ENCODE data around the gene PGAM1. TPM values are rescaled to one million over a fixed set of nuclear protein-coding genes. Genes with fewer than 3 reads are reported as not detected.

Gene PGAM1
- total and polyA plus RNA-seq, 9 of the 15 experiments (the other 6 are each of a cell fraction or from before 2014, with no cell fraction given), result 40.3 to 559 (median 269) TPM

GRCh38 chr10:97425964-97426775, at the start of gene PGAM1 (continued):
- 0 out of 2 replicates have a peak, but pooled peaks have one; percentile 41 for TF ChIP-seq ARID4B (CRISPR knock-in tag; IDR thresholded peaks at IDR 0.05)
- TF ChIP-seq JUND (IDR thresholded peaks at IDR 0.05; ENCODE audit: borderline replicate concordance, low read depth, low read length), result peak; percentile 24; the same call in 1 of the 2 replicates
- no peak; the same call in 2 of the 3 replicates for TF ChIP-seq JUND (tag; IDR thresholded peaks at IDR 0.05; ENCODE audit: borderline replicate concordance, low read depth, low read length)
- 0 out of 2 replicates have a peak, but pooled peaks have one; percentile 29 for TF ChIP-seq SMAD4 (CRISPR knock-in tag; conservative IDR thresholded peaks at IDR 0.05)
- peak; percentile 60; the same call in 1 of the 2 replicates for TF ChIP-seq E2F3 (CRISPR knock-in tag; IDR thresholded peaks at IDR 0.05)
- TF ChIP-seq FOS (IDR thresholded peaks at IDR 0.05; ENCODE audit: extremely low read depth, insufficient read length), result no peak
- peak; percentile 76 for TF ChIP-seq POLR2B (IDR thresholded peaks at IDR 0.05; ENCODE audit: low read depth, partially characterized antibody)
- TF ChIP-seq GABPA (tag; conservative IDR thresholded peaks at IDR 0.05; ENCODE audit: low read depth), result peak; percentile 40; the same call in 1 of the 2 replicates
- TF ChIP-seq CTCF (IDR thresholded peaks at IDR 0.05 in 2 of 3, conservative IDR thresholded peaks at IDR 0.05 in 1 of 3; ENCODE audit: insufficient read depth in 2 of 3, low read depth in 1 of 3, low read length in 3 of 3), result peak; percentile 62 to 87 (median 78)
- TF ChIP-seq GABPB2 (CRISPR knock-in tag; conservative IDR thresholded peaks at IDR 0.05), result no peak
- no peak for TF ChIP-seq PHB (CRISPR knock-in tag; IDR thresholded peaks at IDR 0.05)
- peak; percentile 47; the same call in 1 of the 2 replicates for TF ChIP-seq CREB3L1 (IDR thresholded peaks at IDR 0.05; ENCODE audit: borderline replicate concordance, low read depth)
- TF ChIP-seq SIX5 (IDR thresholded peaks at IDR 0.05; ENCODE audit: borderline replicate concordance in 1 of 2, insufficient read depth in 1 of 2, low read depth in 1 of 2, low read length in 2 of 2), result peak in 1 of 2 experiments; percentile 22; a peak in 1 of 4 replicates
- TF ChIP-seq SRF (CRISPR knock-in tag; IDR thresholded peaks at IDR 0.05), result 0 out of 4 replicates have a peak, but pooled peaks of 1 of the 2 experiments have one; percentile 23
- peak; percentile 79 for TF ChIP-seq VEZF1 (CRISPR knock-in tag; IDR thresholded peaks at IDR 0.05)
- no peak for TF ChIP-seq C11orf30 (IDR thresholded peaks at IDR 0.05; ENCODE audit: low read depth)

Measured in K562 (cell line).